Lower leg skin (tissue), 3 donors: Measurements from ENCODE around the gene ST3GAL6.

Source experiments
- POLR2A ChIP-seq, 2 donors: fragments of 450-650 bp; IDR thresholded peaks; one replicate each; pipeline ENCODE4 v1.6.1; 2016 to 2017; ENCODE audit warnings: antibody characterized with exemption in 2 of 2, mild to moderate bottlenecking in 1 of 2, moderate library complexity in 1 of 2
- TF ChIP-seq, protein P1 (sequence below), 3 donors: fragments of 450-650 bp; IDR thresholded peaks; one replicate each; pipeline ENCODE4 v1.5.1; 2016; ENCODE audit warnings: antibody characterized with exemption in 3 of 3, mild to moderate bottlenecking in 3 of 3, moderate library complexity in 2 of 3

DNA sequence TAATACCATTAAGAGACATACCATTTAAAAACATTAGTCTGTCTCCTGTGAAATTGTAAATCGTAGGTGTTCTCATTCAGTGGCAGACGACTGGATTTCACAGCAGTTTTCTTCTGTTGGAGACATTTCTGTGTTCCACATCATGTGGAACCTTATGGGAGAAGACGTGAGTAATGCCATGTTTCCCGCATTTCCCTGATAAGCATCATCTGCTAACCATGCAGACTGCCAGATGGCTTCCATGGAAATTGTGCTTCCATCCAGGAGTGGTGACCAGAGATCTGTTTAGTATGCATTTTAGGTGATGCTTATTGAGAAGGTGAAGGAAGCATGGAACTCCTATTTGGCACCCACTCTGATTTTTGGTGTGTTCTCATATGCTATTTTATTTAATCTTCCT, 28.4 kb upstream of the ST3GAL6 start:
- TF ChIP-seq, protein P1, sequence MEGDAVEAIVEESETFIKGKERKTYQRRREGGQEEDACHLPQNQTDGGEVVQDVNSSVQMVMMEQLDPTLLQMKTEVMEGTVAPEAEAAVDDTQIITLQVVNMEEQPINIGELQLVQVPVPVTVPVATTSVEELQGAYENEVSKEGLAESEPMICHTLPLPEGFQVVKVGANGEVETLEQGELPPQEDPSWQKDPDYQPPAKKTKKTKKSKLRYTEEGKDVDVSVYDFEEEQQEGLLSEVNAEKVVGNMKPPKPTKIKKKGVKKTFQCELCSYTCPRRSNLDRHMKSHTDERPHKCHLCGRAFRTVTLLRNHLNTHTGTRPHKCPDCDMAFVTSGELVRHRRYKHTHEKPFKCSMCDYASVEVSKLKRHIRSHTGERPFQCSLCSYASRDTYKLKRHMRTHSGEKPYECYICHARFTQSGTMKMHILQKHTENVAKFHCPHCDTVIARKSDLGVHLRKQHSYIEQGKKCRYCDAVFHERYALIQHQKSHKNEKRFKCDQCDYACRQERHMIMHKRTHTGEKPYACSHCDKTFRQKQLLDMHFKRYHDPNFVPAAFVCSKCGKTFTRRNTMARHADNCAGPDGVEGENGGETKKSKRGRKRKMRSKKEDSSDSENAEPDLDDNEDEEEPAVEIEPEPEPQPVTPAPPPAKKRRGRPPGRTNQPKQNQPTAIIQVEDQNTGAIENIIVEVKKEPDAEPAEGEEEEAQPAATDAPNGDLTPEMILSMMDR (IDR thresholded peaks at IDR 0.05), result no peak
- no peak for TF ChIP-seq POLR2A (IDR thresholded peaks at IDR 0.05)
